Ishikawa (cell line): ENCODE measurements around the gene MYCBPAP.

Experiments
- CEBPB ChIP-seq: IDR thresholded peaks from 2 replicates; pipeline ENCODE4 v1.6.1; 2012
- CREB1 ChIP-seq: IDR thresholded peaks from 2 replicates; pipeline ENCODE4 v1.6.1; 2012; ENCODE audit warnings: low read depth
- EGR1 ChIP-seq: IDR thresholded peaks from 2 replicates; pipeline ENCODE4 v1.6.1; 2012
- EP300 ChIP-seq: IDR thresholded peaks from 2 replicates; pipeline ENCODE4 v1.6.1; 2012; ENCODE audit warnings: borderline replicate concordance
- FOXM1 ChIP-seq: IDR thresholded peaks from 2 replicates; pipeline ENCODE4 v1.6.1; 2012; ENCODE audit warnings: low read depth, borderline replicate concordance
- MAX ChIP-seq: IDR thresholded peaks from 2 replicates; pipeline ENCODE4 v1.6.1; 2012
- NFIC ChIP-seq: IDR thresholded peaks from 2 replicates; pipeline ENCODE4 v1.6.1; 2012
- RAD21 ChIP-seq: IDR thresholded peaks from 2 replicates; pipeline ENCODE4 v1.6.1; 2012; ENCODE audit warnings: low read depth
- REST ChIP-seq: IDR thresholded peaks from 2 replicates; pipeline ENCODE4 v1.6.1; 2012; ENCODE audit warnings: low read depth, mild to moderate bottlenecking
- TAF1 ChIP-seq: IDR thresholded peaks from 2 replicates; pipeline ENCODE4 v1.6.1; 2012; ENCODE audit warnings: low read depth, mild to moderate bottlenecking
- TCF12 ChIP-seq: IDR thresholded peaks from 2 replicates; pipeline ENCODE4 v1.6.1; 2012; ENCODE audit warnings: low read depth
- TEAD4 ChIP-seq: IDR thresholded peaks from 2 replicates; pipeline ENCODE4 v1.6.1; 2012
- USF1 ChIP-seq: IDR thresholded peaks from 2 replicates; pipeline ENCODE4 v1.6.1; 2012
- YY1 ChIP-seq: IDR thresholded peaks from 2 replicates; pipeline ENCODE4 v1.6.1; 2012; ENCODE audit warnings: low read depth
- ZBTB7A ChIP-seq: IDR thresholded peaks from 2 replicates; pipeline ENCODE4 v1.6.1; 2012; ENCODE audit warnings: low read depth

The MYCBPAP gene

GRCh38 chr17:50573866-50574611 lies 65.8 kb downstream of the MYCBPAP start:
- TF ChIP-seq TCF12 (no peak), ZBTB7A (no peak), USF1 (no peak), CEBPB (no peak), TAF1 (no peak), MAX (no peak), CREB1 (no peak), RAD21 (no peak), REST (no peak), EGR1 (no peak), EP300 (no peak), YY1 (no peak), FOXM1 (no peak), NFIC (no peak), TEAD4 (no peak)

GRCh38 chr17:50575581-50576210 lies 67.5 kb downstream of the MYCBPAP start:
- TF ChIP-seq RAD21, result no peak
- no peak for TF ChIP-seq ZBTB7A
- TF ChIP-seq MAX, result no peak
- TF ChIP-seq TAF1, result no peak
- TF ChIP-seq CREB1, result no peak
- no peak for TF ChIP-seq FOXM1
- TF ChIP-seq YY1, result no peak
- no peak for TF ChIP-seq REST
- TF ChIP-seq EGR1, result no peak
- TF ChIP-seq CEBPB, result no peak
- TF ChIP-seq EP300, result no peak
- no peak for TF ChIP-seq TEAD4
- no peak for TF ChIP-seq NFIC

GRCh38 chr17:50576864-50577263 lies 68.6 kb downstream of the MYCBPAP start:
- TF ChIP-seq FOXM1 (no peak), TAF1 (no peak), ZBTB7A (no peak), EP300 (no peak), USF1 (no peak), MAX (no peak), CEBPB (no peak), NFIC (no peak), TCF12 (no peak), REST (no peak), RAD21 (no peak), TEAD4 (no peak), YY1 (no peak)

GRCh38 chr17:50577451-50577954 lies 69.3 kb downstream of the MYCBPAP start:
- no peak for TF ChIP-seq USF1
- no peak for TF ChIP-seq CREB1
- TF ChIP-seq CEBPB, result no peak
- TF ChIP-seq TCF12, result no peak
- no peak for TF ChIP-seq TEAD4
- no peak for TF ChIP-seq RAD21
- no peak for TF ChIP-seq EGR1
- no peak for TF ChIP-seq REST
- no peak for TF ChIP-seq FOXM1
- no peak for TF ChIP-seq NFIC
- TF ChIP-seq YY1, result no peak
